ENCODE measurements around the gene ST8SIA6.

- TF ChIP-seq CTCF (IDR thresholded peaks at IDR 0.05; ENCODE audit: low read depth, low read length): no peak
- TF ChIP-seq EZH2phosphoT487 (IDR thresholded peaks at IDR 0.05; ENCODE audit: low read depth): no peak
Observed at GRCh38 chr10:17330501-17330900, 123.9 kb downstream of the ST8SIA6 start.
